A549 treated with GW870086 at 1 μM for 4 hours (cell line): ENCODE measurements around the gene SERPINE3. TPM values are rescaled to one million over a fixed set of nuclear protein-coding genes. Genes with fewer than 3 reads are reported as not detected.

Experiments
- total RNA-seq: library from RNA; stranded (reverse); fragments of 200-300 nt; extraction: Qiagen RNA extraction; gene quantifications from 5 replicates; pipeline ENCODE4 v1.2.3, GENCODE V29; 2022; ENCODE audit warnings: low read depth

Gene SERPINE3
- not detected in 5 replicates for total RNA-seq

GRCh38 chr13:51339354-51339753 is at the start of gene SERPINE3:
TSS of gene SERPINE3 (plus strand) at chr13:51339691. CDS start at chr13:51341092, 1,401 bp downstream.

Other genes with a start within 250 kb of the SERPINE3 start
- gene C13orf42, start 228.4 kb upstream of the SERPINE3 start, total RNA-seq, result not detected in 5 replicates
- 1.8 to 3.0 TPM (median 2.3 TPM) in 5 replicates for gene FAM124A, start 117.3 kb upstream of the SERPINE3 start, total RNA-seq
- 10.6 to 12.0 TPM (median 11.4 TPM) in 5 replicates for gene INTS6, start 113.3 kb downstream of the SERPINE3 start, total RNA-seq
- 2.8 to 4.2 TPM (median 4.0 TPM) in 5 replicates for gene WDFY2, start 244.8 kb downstream of the SERPINE3 start, total RNA-seq